Glutamatergic neuron (in vitro differentiated cells): ENCODE measurements around the gene PILRA. TPM values are rescaled to one million over a fixed set of nuclear protein-coding genes. Genes with fewer than 3 reads are reported as not detected.
"Not testable (repeated sequence)": the region's sequence is repeated elsewhere in the genome, so short reads cannot be mapped to it uniquely, and the experiment has no call there.

ENCODE experiments used
- DNase-seq: peaks from one replicate; pipeline ENCODE4 v3.0.0; 2022
- H3K27ac Mint-ChIP-seq: one replicate; pipeline ENCODE4 v1.8.0; 2020; ENCODE audit warnings: mild to moderate bottlenecking, mixed read lengths, inconsistent platforms; ENCODE audit not compliant: unreplicated experiment
- H3K27me3 Mint-ChIP-seq: one replicate; pipeline ENCODE4 v1.8.0; 2020; ENCODE audit warnings: mild to moderate bottlenecking, moderate library complexity, mixed read lengths, inconsistent platforms; ENCODE audit not compliant: unreplicated experiment
- H3K36me3 Mint-ChIP-seq: one replicate; pipeline ENCODE4 v1.8.0; 2020; ENCODE audit warnings: mild to moderate bottlenecking, mixed read lengths, inconsistent platforms; ENCODE audit not compliant: unreplicated experiment
- H3K4me1 Mint-ChIP-seq: one replicate; pipeline ENCODE4 v1.8.0; 2020; ENCODE audit warnings: mild to moderate bottlenecking, low read depth, mixed read lengths, inconsistent platforms; ENCODE audit not compliant: unreplicated experiment
- H3K4me3 Mint-ChIP-seq: one replicate; pipeline ENCODE4 v1.8.0; 2020; ENCODE audit warnings: mild to moderate bottlenecking, mixed read lengths, inconsistent platforms; ENCODE audit not compliant: unreplicated experiment
- H3K9me3 Mint-ChIP-seq: one replicate; pipeline ENCODE4 v1.8.0; 2020; ENCODE audit warnings: mild to moderate bottlenecking, moderate library complexity, mixed read lengths, inconsistent platforms; ENCODE audit not compliant: unreplicated experiment
- CTCF ChIP-seq: fragments of 200-600 bp; sonication (generic); IDR thresholded peaks from one replicate; pipeline ENCODE4 v1.5.0; 2021; ENCODE audit not compliant: partially characterized antibody, unreplicated experiment
- total RNA-seq: library from RNA; stranded (reverse); fragmentation: NEBNext Ultra II Directional; extraction: Animal tissue kit (Norgen Biotek cat#: 25700); gene quantifications from one replicate; pipeline ENCODE4 v1.2.1, GENCODE V29; 2021; ENCODE audit not compliant: unreplicated experiment

The PILRA gene
- total RNA-seq, 1 donor from 2014 or later = 12.5 TPM

DNA sequence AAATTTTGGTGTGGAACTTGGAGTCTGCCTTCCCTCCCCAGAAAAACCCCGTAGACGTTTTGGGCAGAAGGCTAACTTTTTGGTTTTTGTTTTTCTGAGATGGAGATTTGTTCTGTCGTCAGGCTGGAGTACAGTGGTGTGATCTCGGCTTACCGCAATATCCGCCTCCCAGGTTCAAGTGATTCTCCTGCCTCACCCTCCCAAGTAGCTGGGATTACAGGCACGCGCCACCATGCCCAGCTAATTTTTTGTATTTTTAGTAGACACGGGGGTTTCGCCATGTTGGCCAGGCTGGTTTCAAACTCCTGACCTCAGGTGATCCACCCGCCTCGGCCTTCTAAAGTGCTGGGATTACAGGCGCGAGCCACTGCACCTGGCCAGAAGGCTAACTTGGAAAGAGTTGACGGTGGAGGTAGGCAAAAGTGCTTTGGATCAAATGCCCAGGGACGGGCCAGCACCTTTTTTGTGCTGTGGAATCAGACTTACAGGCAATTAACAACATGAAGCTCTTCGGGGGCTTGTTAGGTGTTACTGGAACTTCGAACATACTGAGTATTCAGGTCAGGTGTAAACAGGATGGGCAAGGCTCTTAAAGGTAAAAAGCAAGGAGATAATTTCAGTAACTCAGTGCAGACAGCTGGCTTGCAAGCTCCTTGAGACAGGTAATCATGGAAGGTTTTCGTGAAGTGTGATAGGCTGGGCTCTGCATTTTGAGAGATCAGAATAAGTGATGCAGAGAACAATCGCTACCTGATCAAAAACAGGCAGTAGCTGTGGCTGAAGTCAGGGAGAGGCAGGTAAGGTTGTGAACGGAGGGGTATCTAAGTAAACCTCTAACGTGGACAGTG is 61.2 kb downstream of the PILRA start:
- H3K9me3 Mint-ChIP-seq = peaks cover 15% of the 10 kb centered on the region
- peak overlapping the region; percentile 89 for H3K4me3 Mint-ChIP-seq
- peak overlapping the region; percentile 10 for H3K27ac Mint-ChIP-seq
- no peak for DNase-seq
- H3K4me1 Mint-ChIP-seq = peaks cover 8% of the 10 kb centered on the region
- peaks cover 9% of the 10 kb centered on the region for H3K27me3 Mint-ChIP-seq
- H3K36me3 Mint-ChIP-seq = no peaks in the 10 kb centered on the region
- TF ChIP-seq CTCF = no peak

GRCh38 chr7:100435401-100436304 is 62.4 kb downstream of the PILRA start:
- no peak for TF ChIP-seq CTCF
- DNase-seq = peak; percentile 46
- Mint-ChIP-seq H3K36me3 (no peaks in the 10 kb centered on the region), H3K9me3 (peaks cover 12% of the 10 kb centered on the region), H3K27ac (no peak overlapping the region), H3K27me3 (peaks cover 5% of the 10 kb centered on the region), H3K4me3 (peak overlapping the region; percentile 91), H3K4me1 (peaks cover 8% of the 10 kb centered on the region)

GRCh38 chr7:100437150-100438100 is 64.1 kb downstream of the PILRA start:
- H3K36me3 Mint-ChIP-seq = no peaks in the 10 kb centered on the region
- no peak for DNase-seq
- H3K27ac Mint-ChIP-seq = peak overlapping the region; percentile 33
- TF ChIP-seq CTCF = no peak
- peak overlapping the region; percentile 46 for H3K4me3 Mint-ChIP-seq
- H3K4me1 Mint-ChIP-seq = peaks cover 8% of the 10 kb centered on the region
- H3K9me3 Mint-ChIP-seq = peaks cover 10% of the 10 kb centered on the region
- H3K27me3 Mint-ChIP-seq = peaks cover 4% of the 10 kb centered on the region

GRCh38 chr7:100438172-100438571 is 64.9 kb downstream of the PILRA start:
- Mint-ChIP-seq H3K36me3 (no peaks in the 10 kb centered on the region), H3K9me3 (peaks cover 8% of the 10 kb centered on the region), H3K27me3 (peaks cover 5% of the 10 kb centered on the region), H3K27ac (no peak overlapping the region), H3K4me1 (peaks cover 8% of the 10 kb centered on the region), H3K4me3 (no peak overlapping the region)
- DNase-seq = no peak
- TF ChIP-seq CTCF = no peak

DNA sequence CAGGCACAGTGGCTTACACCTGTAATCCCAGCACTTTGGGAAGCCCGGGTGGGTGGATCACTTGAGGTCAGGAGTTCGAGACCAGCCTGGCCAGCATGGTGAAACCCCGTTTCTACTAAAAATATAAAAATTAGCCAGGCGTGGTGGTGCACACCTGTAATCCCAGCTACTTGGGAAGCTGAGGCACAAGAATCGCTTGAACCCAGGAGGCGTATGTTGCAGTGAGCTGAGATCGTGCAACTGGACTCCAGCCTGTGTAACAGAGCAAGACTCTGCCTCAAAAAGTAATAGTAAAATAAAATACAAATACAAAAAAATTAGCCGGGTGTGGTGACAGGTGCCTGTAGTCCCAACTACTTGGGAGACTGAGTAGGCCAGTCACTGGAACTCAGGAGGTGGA is 65.4 kb downstream of the PILRA start:
- not testable (repeated sequence) for H3K27ac Mint-ChIP-seq, H3K27me3 Mint-ChIP-seq, H3K36me3 Mint-ChIP-seq, H3K4me3 Mint-ChIP-seq, H3K9me3 Mint-ChIP-seq, DNase-seq, H3K4me1 Mint-ChIP-seq

DNA sequence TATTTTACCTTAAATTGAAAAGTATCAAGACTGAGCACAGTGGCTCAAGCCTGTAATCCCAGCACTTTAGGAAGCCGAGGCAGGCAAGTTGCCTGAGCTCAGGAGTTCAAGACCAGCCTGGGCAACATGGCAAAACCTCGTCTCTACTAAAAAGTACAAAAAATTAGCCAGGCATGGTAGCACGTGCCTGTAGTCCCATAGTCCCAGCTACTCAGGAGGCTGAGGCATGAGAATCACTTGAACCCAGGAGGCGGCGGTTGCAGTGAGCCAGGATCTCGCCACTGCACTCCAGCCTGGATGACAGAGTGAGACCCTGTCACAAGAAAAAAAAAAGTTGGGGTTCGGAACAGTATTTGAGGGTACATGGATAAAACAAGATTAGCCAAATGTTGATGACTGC is 66.0 kb downstream of the PILRA start:
- H3K4me3 Mint-ChIP-seq, H3K36me3 Mint-ChIP-seq, H3K27me3 Mint-ChIP-seq, DNase-seq, H3K9me3 Mint-ChIP-seq, H3K4me1 Mint-ChIP-seq, H3K27ac Mint-ChIP-seq: not testable (repeated sequence)
